Measurements from ENCODE around the gene ARAP1.
"Not testable (repeated sequence)": the region's sequence is repeated elsewhere in the genome, so short reads cannot be mapped to it uniquely, and the experiment has no call there.

ARAP1 gene

DNA sequence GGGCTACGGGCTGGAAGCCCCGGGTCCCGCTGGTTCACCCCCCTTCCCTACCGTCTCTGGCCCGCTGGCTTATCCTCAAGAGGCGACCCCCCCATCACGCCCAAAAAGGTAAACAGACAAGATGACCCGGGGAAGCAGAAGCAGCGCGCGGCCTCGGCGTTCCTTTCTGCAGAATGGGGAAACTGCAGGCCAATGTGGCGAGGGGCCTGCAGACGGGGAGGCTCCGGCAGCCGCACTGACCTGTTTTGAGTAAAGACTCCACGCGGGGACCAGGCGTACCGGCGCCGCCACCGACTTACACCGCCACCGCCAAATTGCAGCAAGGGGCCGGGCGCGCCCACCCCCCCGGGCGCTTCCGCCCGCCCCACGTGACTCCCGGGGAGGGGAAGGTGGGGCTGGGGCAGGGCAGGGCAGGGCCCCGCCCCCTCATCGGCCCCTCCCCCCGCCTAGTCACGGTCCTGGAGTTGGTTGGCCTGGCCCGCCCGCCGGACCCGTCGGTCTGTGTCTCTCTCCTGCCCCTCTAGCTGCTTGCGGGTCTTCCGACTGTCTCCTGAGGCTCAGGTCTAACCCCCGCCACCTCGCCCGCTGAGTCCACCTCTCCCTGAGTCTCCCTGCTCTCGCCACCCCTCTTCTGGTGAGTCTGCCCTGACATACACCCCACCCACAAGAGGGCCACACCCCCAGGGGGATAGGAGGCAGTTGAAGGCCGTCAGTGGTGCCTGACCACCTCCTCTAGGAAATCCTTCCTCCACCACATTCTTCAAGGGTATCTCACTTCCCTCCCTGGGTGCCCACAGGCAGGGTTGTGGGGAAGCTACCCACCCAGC is at the start of gene ARAP1:
ARAP1 (minus strand) TSS at position 321 of the 827 bp plus-strand sequence. CDS start 25,280 bp downstream, outside the sequence.
- DNase-seq, result peak in 9 of 10 donors; percentile 36 to 92 (median 62)
- intact Hi-C loops (cut with DNase I), result no loop called here

- intact Hi-C loops (cut with DNase I), result loop anchor here (10.0 kb wide), 1 partner anchor 215 kb away; no protein-coding TSS in a partner anchor
- no peak for DNase-seq
Measured at GRCh38 chr11:72799441-72799840, 47.2 kb upstream of the ARAP1 start.

- intact Hi-C loops (cut with DNase I), result loop anchor here (10.0 kb wide), 1 partner anchor 214 kb away; no protein-coding TSS in a partner anchor
- no peak for DNase-seq
Measured at GRCh38 chr11:72798361-72798760, 46.2 kb upstream of the ARAP1 start.

DNA sequence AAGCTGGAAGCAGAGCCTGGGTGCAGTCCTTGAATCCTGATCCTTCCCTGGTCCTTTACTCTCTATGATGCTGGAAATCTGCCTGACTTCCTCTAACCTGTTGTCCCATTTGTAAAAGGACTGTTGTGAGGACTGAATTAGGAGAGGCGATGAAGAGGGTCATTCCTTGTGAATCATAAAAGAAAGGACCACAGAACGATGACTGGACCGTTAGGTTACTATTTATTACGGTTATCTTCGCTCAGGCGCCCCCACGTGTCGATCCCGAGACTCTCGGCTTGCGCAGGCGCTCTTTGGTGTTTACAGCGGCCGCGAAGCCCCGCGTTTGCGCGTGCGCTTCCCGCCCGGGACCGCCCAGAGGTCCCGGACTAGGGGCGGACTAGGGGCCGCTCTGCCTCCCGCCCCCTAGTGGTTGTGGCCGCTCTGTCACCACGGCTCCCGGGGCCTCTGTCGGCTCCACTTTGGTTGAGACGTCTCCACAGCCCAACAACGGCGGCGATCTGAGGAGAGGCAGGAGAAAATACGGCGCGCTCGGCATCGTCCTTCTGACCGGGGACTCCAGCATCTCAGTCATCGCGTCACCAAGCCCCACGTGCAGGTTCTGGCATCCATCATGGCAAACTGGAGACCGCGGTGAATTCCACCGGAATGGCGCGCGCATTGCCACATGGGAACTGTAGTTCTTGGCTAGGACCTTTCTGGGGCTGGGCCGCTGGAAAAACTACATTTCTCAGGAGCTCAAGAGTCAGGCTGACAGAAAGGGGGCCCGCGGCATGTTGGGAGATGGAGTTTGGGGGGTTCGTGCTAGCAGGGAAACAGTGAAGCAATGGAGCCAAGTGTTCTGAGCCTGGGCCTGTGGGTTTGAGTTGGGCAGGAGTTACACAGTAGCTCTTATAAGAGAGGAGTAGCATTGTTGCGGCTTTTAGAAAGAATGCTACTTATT is 41.5 kb upstream of the ARAP1 start, which contains the start of gene STARD10:
STARD10 (minus strand) TSS at position 623 of the 943 bp plus-strand sequence. CDS start 12,866 bp downstream, outside the sequence.
- intact Hi-C loops (cut with DNase I), result loop anchor here (1.0 to 10.0 kb wide), 4 partner anchors 21 to 209 kb away; partner anchors contain the start of gene ATG16L2
- peak; percentile 95 to 99 (median 97) for DNase-seq

DNA sequence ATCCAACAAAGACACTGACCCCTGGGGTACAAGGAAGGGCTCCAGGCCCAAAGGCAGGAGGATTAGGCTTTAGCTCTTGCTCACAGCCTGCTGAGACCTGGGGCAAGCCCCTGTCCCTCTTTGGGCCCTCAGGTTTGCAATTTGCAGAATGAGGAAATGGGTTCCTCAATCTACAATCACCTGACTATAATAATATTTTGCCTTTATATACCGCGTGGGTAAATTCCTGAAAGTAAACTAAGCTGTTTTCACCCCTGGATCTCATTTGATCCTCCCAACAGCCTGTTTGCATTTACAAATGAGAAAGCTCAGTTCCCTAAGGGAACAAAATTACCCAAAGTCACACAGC is 40.8 kb upstream of the ARAP1 start:
- DNase-seq, result no peak
- intact Hi-C loops (cut with DNase I), result loop anchor here (1.0 to 10.0 kb wide), 3 partner anchors 46 to 208 kb away; no protein-coding TSS in a partner anchor

DNA sequence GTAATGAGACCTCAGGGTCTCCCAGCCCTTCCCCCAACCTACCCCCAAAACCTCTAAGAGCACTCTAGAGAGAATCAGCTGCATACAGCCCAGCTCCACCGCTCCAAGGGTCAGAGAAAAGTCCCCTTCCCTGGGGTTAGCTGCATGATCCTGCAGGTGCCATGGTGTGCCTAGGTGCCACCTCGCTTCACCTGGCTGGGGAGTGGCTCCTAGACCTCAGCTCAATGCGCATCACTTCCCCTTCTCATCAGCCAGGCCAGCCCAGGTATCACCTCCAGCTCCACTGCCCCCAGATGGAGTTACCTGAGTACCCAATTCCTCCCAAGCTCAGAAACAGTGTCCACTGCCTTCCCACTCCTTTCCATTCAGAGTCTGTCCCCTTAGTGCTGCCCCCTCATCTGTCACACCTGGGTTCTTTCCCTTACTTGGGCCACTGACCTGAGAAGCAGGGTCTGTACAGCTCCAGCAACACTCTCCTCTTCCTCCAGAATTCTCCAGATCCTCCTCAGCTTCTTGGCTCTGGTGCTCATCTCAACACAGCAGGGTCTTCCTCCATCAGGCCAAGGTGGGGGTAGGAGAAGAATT is 40.3 kb upstream of the ARAP1 start:
- intact Hi-C loops (cut with DNase I), result loop anchor here (1.0 to 10.0 kb wide), 3 partner anchors 45 to 208 kb away; no protein-coding TSS in a partner anchor
- DNase-seq, result no peak

DNA sequence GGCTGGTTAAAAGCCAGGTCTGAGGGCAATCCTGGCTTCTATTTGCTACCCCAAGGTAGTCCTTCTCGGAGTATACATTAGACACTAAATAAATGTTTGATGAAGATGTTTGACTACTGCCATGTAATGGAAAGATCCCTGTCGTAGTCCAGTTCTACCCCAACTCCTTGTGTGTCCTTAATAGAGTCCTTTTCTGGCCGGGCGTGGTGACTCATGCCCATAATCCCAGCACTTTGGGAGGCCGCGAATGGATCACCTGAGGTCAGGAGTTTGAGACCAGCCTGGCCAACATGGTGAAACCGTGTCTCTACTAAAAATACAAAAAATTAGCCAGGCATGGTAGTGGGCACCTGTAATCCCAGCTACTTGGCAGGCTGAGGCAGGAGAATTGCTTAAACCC is 39.0 kb upstream of the ARAP1 start:
- intact Hi-C loops (cut with DNase I), result loop anchor here (5.0 to 10.0 kb wide), 2 partner anchors 44 to 206 kb away; no protein-coding TSS in a partner anchor
- not testable (repeated sequence) for DNase-seq

DNA sequence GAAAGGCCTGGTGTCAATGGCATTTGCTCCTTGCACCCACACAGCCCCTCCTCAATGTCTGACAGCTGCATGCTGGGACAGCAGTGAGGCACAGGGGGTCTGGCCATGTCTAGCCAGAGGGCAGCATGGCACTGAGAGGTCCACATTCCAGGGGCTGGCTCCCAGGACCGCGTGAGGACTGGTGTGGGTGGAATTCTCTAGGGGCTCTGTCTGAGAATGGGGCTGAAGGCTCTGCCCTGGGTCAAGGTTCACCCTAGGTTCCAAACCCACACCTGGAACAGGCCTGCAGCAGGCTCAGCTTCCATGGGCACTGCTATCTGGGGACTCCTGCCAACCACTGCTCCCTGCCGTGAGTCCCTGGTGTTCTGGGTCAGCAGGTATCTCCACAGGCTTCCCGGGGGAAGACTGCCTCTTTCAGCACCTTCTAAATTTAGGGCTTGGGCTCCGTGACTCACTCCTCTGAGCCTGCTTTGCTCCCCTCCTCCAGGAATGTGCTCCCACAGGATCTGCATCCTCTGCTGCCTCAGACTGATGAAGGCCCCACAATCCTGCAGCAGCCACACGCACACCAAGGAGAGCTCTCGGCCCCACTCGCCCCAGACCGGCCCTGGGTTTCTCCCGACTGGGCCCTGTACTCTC is 37.4 kb upstream of the ARAP1 start:
- peak in 8 of 10 donors; percentile 52 to 94 (median 72) for DNase-seq
- intact Hi-C loops (cut with DNase I), result loop anchor here (5.0 to 10.0 kb wide), 2 partner anchors 42 to 205 kb away; no protein-coding TSS in a partner anchor

- no peak for DNase-seq
- intact Hi-C loops (cut with DNase I), result no loop called here
Measured at GRCh38 chr11:72788241-72788640, 36.0 kb upstream of the ARAP1 start.

GRCh38 chr11:72787216-72788104 is 35.3 kb upstream of the ARAP1 start:
- intact Hi-C loops (cut with DNase I), result no loop called here
- DNase-seq, result no peak

GRCh38 chr11:72786305-72787215 is 34.4 kb upstream of the ARAP1 start:
- peak in 1 of 10 donors; percentile 58 for DNase-seq
- intact Hi-C loops (cut with DNase I), result no loop called here

GRCh38 chr11:72784662-72785061 is 32.5 kb upstream of the ARAP1 start:
- intact Hi-C loops (cut with DNase I), result no loop called here
- peak in 1 of 10 donors; percentile 71 for DNase-seq

DNA sequence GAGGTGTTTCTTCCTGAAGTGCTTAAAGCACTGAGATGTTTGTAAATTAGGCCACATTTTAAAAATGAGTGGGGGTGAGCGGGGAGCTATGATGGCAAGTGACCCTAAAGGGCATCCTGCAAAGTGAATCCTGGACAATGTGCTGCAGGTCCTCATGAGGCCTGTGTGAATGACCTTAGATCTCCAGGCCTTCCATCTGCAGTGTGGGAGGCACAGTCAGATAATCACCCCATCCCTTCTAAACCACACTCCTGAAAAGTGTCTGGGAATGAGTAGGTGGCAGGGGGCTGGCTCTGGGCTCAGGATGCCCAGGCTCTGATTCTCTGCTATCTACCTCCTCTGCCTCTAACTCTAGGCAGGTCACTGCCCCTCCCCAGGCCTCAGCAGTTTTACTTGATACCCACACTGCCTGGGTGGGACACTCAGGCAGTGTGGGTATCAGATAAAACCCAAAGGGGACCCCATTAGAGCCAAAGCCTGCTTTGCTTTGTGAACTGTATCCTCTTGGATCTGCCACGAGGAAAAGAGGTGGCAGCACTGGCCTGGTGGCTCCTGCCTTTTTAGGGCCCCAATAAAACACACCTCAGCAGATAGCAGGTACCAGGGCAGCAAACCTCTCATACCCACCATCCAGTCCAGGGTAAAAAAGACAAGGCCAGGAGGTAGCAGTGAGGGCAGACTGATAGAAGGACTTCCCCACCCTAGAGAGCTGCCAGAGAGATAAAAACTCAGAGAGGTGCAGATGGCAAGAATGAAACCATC is 31.1 kb upstream of the ARAP1 start:
- intact Hi-C loops (cut with DNase I), result no loop called here
- no peak for DNase-seq

GRCh38 chr11:72782081-72782920 is 30.1 kb upstream of the ARAP1 start:
- DNase-seq, result peak in 3 of 10 donors; percentile 26 to 89 (median 73)
- intact Hi-C loops (cut with DNase I), result no loop called here

DNA sequence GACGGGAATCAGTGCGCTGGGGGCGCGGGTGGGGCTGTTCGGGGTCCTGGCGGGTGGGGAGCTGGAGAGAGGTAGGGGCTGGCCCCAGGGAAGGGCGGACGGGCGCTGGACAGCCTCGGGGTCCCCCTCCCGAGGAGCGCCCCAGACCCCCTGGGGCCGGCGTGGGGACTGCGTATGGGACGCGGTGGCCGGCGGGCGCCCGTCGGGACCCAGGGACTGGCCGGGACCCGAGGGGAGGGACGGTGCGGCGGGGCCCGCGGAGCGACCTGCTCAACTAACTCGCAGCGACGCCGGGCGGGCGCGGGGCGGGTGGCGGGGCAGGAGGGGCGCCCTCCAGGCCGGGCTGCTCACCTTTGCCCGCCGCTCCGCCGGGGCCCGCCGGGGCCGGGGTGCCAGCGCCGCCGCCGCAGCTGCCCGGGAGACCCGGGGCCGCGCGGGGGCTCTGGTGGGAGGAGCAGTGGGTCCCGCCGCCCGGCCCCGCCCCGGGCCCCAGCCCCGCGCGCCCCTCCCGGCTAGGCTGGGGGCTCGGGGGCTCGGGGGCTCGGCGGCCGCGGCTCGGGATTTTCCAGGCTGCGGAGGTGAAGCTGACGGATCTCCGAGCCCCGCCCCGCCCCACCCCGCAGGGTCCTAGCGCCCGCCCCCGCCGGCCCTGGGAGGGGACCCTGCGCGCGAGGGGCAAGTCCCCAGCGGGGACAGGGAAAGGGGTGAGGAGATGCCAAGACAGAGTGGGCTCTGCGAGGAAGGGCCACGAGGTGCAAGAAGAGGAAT is 29.3 kb upstream of the ARAP1 start:
- intact Hi-C loops (cut with DNase I), result no loop called here
- DNase-seq, result peak in 2 of 10 donors; percentile 22 to 47

Data from posterior cingulate gyrus (tissue), 11 donors.